ENCODE data around the gene PKP2.

GRCh38 chr12:32860192-32860591 lies 36.4 kb downstream of the PKP2 start:
- TF ChIP-seq CTCF (IDR thresholded peaks at IDR 0.05) = no peak
- TF ChIP-seq POLR2A (IDR thresholded peaks at IDR 0.05) = no peak
